G401 (cell line): Measurements from ENCODE around the gene DKC1. TPM values are rescaled to one million over a fixed set of nuclear protein-coding genes. Genes with fewer than 3 reads are reported as not detected.
"Not testable (repeated sequence)": the region's sequence is repeated elsewhere in the genome, so short reads cannot be mapped to it uniquely, and the experiment has no call there.

Experiments used
- DNase-seq: peaks from one replicate; pipeline ENCODE4 v3.0.0-alpha.2; 2015; ENCODE audit warnings: low spot score
- in situ Hi-C: cut with HindIII; loops from 2 replicates; pipeline ENCODE4 v1.10.0; 2016; ENCODE audit warnings: low sequenced_read_pairs, mixed read lengths
- total RNA-seq: library from RNA; depleted of rRNA; stranded (reverse); fragments of >200 nt; shearing (Covaris generic); gene quantifications from 2 replicates; pipeline ENCODE4 v1.2.3, GENCODE V29; 2014; rRNA removed

The DKC1 gene
- total RNA-seq, 1 experiment from 2014 or later = 56.7 TPM

DNA sequence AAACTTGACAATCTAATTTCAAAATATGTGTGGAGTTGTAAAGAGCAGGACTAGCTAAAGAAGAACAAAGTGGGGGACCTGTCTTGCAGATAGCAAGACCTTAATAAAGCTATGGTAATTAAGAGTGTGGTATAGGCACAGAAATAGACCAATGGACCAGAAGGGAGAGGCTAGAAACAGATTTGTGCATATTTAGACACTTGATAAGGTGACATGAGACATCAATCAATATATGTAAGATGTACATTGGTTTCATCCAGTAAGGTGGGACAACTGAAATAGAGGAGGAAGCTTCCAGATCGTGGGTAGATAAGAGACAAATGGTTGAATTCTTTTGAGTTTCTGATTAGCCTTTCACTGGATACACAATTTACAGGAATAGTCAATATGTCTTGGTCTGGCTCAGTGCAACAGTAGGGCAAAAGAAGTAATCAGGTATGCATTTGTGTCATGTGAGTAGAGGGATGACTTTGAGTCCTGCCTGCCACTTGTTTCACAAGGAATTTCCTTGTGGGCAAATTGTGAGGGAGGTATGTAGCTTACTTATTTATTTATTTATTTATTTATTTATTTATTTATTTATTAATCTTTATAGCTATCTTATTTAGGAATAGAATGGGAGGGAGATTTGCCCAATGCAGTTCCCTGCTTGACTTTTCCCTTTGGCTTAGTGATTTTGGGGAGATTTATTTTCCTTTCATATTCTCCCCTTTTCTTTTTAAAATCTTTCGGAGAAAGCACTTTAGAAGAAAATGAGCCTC, 49.9 kb downstream of the DKC1 start:
- no peak for DNase-seq
- in situ Hi-C loops = no loop called here

DNA sequence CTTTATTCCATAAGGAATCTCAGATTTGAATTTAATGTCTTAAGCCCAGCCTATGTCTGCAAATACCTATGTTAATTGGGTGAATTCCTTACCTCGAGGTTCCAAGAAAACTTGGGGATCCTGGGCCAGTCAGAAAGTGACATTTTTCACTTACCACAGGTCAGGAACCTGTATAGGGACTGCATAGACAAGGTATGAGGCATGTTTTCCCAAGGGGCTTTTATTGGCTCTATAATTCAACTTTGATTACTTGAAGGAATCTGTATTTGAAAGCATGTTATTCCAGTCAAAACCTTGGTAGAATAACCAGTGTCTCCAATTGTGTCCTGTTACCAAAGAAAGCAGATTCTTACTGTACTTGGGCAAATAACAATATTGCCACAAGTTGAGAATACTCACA, 51.1 kb downstream of the DKC1 start:
- DNase-seq = no peak
- in situ Hi-C loops = no loop called here

DNA sequence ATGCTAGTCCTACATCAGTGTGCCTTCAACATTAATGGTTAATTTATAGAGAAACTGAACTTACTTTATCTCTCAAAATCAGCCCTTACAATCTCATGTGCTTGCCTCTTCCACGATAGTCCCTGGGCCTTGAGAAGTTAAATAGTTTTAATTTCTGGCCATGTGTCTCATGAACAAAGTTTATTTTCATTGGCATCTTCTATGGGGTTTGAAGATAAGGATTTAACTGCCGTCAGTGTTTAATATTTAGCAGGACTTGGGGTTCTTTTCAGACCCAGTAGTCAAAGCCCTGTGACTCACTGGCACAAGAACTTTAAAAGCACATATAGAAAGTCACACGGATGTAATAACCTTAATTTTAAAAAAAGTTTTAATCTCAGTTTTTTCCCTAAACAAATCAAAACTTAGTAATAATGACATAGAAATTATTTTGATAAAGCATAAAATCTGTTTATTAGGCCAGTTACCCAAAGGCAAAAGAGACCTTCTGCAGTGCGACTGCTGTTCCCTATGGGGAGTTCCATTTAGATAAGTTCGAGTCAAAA, 52.7 kb downstream of the DKC1 start:
- DNase-seq = no peak
- in situ Hi-C loops = no loop called here

DNA sequence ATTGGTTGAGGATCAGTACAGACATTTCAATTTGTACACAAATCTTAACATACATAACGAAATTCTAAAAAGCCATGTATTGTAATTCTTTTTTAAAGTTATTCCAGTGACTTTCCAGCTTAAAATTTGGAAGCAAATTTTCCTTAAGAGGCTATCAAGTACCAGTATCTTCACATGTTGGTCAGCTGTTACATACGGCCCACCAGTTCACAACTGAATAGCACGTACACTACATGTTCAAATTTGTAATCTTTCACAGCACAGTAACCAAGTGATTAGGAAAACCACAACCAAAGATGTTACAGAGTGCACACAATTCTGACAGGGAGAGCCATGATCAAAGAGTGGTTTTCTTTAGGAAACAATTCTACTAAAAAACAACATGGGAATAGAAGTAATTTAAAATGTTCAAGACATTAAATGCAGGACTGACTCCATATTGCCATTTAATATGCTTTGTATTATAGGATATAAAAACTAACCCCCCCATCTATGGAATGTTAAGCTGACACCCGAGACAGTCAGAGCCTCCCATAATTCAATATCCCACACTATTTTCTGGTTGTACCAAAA, 53.7 kb downstream of the DKC1 start:
- DNase-seq, in situ Hi-C loops: not testable (repeated sequence)

DNA sequence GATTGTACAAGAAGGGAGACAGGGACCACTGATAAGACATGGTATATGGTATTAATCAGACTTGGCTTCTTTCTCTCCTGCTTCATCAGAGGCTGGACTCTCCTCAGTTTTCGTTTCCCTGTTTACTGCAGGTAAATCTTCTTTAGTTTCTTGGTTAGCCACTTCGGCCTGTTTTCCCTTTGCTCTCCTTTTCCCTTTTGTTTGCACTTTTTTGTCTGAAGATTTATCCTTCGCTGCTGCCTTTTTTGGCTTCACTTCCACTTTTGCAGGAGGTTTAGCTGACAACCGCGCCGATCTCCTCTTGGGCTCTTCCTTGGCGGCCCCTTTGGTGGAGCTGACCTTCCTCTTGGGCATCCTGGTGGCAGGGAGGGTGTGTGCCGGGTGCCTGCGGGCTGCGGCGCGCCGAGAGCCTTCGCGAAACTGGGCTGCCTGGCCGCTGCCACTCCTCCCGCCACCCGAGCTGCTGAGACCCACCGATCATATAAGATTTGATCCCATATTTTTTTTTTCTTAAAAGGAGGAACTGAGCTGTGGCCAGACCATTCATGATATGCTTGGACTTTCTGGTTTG, 54.5 kb downstream of the DKC1 start:
- DNase-seq, in situ Hi-C loops: not testable (repeated sequence)

DNA sequence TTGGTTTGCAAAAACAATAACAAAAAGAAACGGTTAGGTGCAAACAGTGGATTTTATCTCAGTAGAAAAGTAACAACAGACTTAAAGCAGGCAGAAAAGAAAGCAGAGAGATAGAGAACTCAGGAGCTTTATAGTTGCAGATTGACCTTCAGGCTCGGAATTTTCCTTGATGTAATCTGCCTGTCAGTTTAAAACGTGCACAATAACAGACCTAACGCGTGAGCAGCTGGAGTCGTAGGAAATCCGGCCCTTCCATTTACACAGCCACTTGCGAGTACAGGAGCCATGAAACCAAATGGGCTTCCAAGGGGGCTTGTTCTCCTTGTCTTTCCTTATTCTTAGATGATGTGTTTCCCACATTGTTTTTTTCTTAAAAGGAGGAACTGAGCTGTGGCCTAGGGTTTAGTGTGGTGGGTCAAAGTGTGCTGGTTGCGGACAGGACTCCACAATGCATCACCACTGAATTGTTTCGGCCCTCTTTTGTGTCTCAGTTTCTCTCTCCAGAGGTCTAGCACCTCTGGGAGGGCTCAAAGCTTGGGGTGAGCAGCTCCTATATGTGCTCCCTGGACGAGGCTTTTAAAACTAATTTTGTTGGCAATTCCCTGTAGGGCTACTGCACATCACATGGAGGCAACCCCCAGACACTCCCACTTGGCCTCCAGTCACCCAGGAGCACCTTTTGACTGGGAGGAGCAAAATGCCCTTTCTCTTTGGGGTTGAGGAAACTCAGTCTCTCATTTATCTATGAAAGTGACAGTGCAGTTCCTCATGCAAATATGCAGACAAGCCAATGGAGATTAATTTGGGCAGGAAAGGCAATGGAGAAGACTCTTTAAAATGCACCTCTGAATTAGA, 56.5 kb downstream of the DKC1 start:
- in situ Hi-C loops = no loop called here

DNA sequence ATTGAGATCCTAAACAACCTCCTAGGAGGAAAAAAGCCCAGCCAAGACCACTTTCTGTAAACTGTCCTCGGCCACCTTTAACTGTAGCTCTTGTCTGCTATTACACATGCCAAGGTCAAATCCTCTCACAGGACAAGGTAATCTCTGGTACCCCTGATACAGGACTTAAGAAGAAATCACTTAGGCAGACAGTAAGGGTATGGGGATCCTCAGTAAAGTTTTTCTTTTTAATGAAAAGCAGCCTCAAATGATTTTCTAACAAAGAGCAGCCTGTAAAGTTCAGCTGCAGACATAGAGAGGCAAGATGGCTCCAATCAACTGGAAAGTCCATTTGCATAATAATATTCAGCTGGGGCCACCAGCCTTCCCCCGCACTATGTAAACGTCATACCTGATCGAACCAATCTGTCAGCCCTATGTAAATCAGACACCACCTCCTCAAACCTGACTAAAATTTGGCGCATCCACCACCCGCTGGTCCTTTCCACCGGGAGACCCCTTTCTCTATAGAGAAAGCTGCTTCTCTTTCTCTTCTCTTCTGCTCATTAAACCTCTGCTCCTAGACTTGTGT, 57.2 kb downstream of the DKC1 start:
- in situ Hi-C loops = no loop called here

More for the DNA sequence above, 56.5 kb downstream of the DKC1 start:
- no peak for DNase-seq

DNA sequence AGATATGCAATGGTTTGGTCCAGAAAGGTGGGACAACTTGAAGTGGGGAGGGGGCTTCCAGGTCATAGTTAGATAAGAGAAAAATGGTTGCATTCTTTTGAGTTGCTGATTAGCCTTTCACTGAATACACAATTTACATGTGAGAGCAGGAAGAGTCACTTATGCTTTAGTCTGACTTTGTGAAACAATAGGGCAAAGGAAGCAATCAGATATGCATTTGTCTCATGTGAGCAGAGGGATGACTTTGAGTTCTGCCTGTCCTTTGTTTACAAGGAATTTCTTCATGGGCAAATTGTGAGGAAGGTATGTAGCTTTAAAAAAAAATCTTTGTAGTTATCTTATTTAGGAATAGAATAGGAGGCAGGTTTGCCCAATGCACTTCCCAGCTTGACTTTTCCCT, 58.9 kb downstream of the DKC1 start:
- DNase-seq = no peak

More for the DNA sequence above, 57.2 kb downstream of the DKC1 start:
- DNase-seq = no peak

DNA sequence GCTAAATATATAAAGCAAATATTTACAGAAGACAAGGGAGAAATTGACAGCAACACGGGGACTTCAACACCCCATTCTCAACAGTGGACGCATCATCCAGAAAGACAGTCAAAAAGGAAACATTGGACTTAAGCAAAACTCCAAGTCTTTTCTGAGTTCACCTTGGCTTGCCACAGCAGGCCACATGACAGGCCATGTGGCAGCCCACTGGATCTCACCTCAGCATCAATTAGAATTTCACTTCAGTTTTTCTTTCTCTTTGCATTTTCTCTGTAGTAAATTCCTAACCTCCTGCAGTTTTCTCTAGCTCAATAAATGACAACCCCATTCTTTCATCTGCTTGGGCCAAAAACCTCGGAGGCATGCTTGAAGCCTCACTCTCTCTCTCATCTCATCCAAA, 59.4 kb downstream of the DKC1 start:
- no peak for DNase-seq
- in situ Hi-C loops = no loop called here

More for the DNA sequence above, 58.9 kb downstream of the DKC1 start:
- in situ Hi-C loops = no loop called here

DNA sequence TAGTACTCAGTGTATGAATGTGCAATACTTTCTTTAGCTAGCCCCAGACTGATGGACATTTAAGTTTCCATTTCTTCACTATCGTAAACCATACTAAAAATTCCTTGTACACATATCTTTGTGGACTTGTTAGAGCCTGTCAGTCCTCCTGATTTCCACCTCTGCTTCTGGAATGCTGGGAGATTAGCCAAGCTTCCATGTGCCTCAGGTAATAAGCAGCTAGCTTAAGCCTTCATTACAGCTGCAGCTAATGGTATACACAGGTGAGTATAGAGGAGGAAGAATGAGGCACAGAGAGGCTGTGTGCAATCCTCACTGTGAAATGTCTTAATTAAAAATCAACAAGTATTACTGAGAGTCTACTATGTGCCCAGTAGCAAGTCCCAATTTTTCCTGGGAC, 62.0 kb downstream of the DKC1 start:
- in situ Hi-C loops = no loop called here
- no peak for DNase-seq

DNA sequence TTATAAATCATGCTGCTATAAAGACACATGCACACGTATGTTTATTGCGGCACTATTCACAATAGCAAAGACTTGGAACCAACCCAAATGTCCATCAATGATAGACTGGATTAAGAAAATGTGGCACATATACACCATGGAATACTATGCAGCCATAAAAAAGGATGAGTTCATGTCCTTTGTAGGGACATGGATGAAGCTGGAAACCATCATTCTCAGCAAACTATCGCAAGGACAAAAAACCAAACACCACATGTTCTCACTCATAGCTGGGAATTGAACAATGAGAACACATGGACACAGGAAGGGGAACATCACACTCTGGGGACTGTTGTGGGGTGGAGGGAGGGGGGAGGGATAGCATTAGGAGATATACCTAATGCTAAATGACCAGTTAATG, 62.9 kb downstream of the DKC1 start:
- in situ Hi-C loops, DNase-seq: not testable (repeated sequence)

Other genes starting within 250 kb of the DKC1 start
- 47.5 and 47.8 TPM in 2 replicates for gene FAM3A, start 246.6 kb upstream of the DKC1 start, total RNA-seq
- gene G6PD, start 216.0 kb upstream of the DKC1 start, total RNA-seq = 32.0 and 32.9 TPM in 2 replicates
- 12.0 and 13.2 TPM in 2 replicates for gene IKBKG, start 215.2 kb upstream of the DKC1 start, total RNA-seq
- gene CTAG1A, start 177.7 kb upstream of the DKC1 start, total RNA-seq = not detected in 2 replicates
- not detected in 2 replicates for gene CTAG1B, start 143.6 kb upstream of the DKC1 start, total RNA-seq
- gene CTAG2, start 109.3 kb upstream of the DKC1 start, total RNA-seq = not detected in 2 replicates
- gene GAB3, start 11.8 kb upstream of the DKC1 start, total RNA-seq = not detected in 2 replicates
- 13.0 and 13.4 TPM in 2 replicates for gene MPP1, start 42.6 kb downstream of the DKC1 start, total RNA-seq
- not detected in 2 replicates for gene SMIM9, start 71.8 kb downstream of the DKC1 start, total RNA-seq
- gene F8A1, start 123.5 kb downstream of the DKC1 start, total RNA-seq = 3.7 TPM in 1 of 2 replicates, not detected in the other